Natural killer cell (primary cell): ENCODE data around the gene PARVB. TPM values are rescaled to one million over a fixed set of nuclear protein-coding genes. Genes with fewer than 3 reads are reported as not detected.
A peak's percentile ranks its signal among the peaks of the same experiment; 100 is the strongest.

Source experiments
- ATAC-seq, 3 donors: fragments of 150-1000 bp in 2 of 3; fragments of 200-7000 bp in 1 of 3; cut with Tn5 transposase; 1 replicate in 1 of 3; 2 replicates in 2 of 3; pipeline ENCODE4 v1.10.0; 2021; ENCODE audit warnings: mild to moderate bottlenecking in 2 of 3, moderate library complexity in 2 of 3
- DNase-seq, 2 donors: peaks; one replicate each; pipeline versions ENCODE4 v3.0.0 to v3.0.0-alpha.2; 2013 to 2021; ENCODE audit warnings: mixed read lengths in 1 of 2
- H3K27ac ChIP-seq: one replicate; pipeline ENCODE4 v1.5.1; 2013; ENCODE audit warnings: mild to moderate bottlenecking, low read length
- H3K27me3 ChIP-seq: one replicate; pipeline ENCODE4 v1.6.1; 2013; ENCODE audit warnings: low read length; ENCODE audit not compliant: control insufficient read depth, insufficient read depth
- H3K36me3 ChIP-seq: one replicate; pipeline ENCODE4 v1.6.1; 2013; ENCODE audit warnings: low read length; ENCODE audit not compliant: control insufficient read depth, insufficient read depth
- H3K4me1 ChIP-seq: one replicate; pipeline ENCODE4 v1.6.1; 2013; ENCODE audit warnings: low read length; ENCODE audit not compliant: control insufficient read depth, insufficient read depth
- H3K4me3 ChIP-seq: one replicate; pipeline ENCODE4 v1.5.1; 2013; ENCODE audit warnings: low read length
- H3K9me3 ChIP-seq: one replicate; pipeline ENCODE4 v1.6.1; 2013; ENCODE audit warnings: low read length; ENCODE audit not compliant: control insufficient read depth, insufficient read depth
- H3K27ac Mint-ChIP-seq, 2 donors: one replicate each; pipeline ENCODE4 v1.8.0; 2022; ENCODE audit warnings: mild to moderate bottlenecking in 2 of 2, mixed read lengths in 2 of 2, moderate library complexity in 1 of 2
- H3K27me3 Mint-ChIP-seq, 2 donors: one replicate each; pipeline ENCODE4 v1.8.0; 2022; ENCODE audit warnings: low read depth in 2 of 2, mixed read lengths in 2 of 2
- H3K36me3 Mint-ChIP-seq: one replicate; pipeline ENCODE4 v1.8.0; 2022; ENCODE audit warnings: mixed read lengths
- H3K4me1 Mint-ChIP-seq, 2 donors: one replicate each; pipeline ENCODE4 v1.8.0; 2022; ENCODE audit warnings: mixed read lengths in 2 of 2
- H3K4me3 Mint-ChIP-seq: one replicate; pipeline ENCODE4 v1.8.0; 2022; ENCODE audit warnings: mild to moderate bottlenecking, moderate library complexity, mixed read lengths
- H3K9me3 Mint-ChIP-seq, 2 donors: one replicate each; pipeline ENCODE4 v1.8.0; 2022; ENCODE audit warnings: mixed read lengths in 2 of 2
- WGBS: methylation state at CpG from one replicate; pipeline ENCODE4 v1.1.7; 2013; ENCODE audit warnings: missing lambda C conversion rate; ENCODE audit not compliant: insufficient coverage; 5-methylcytosine and 5-hydroxymethylcytosine counted together
- intact Hi-C: fragments of 100-400 bp; cut with micrococcal nuclease; formaldehyde crosslinking; loops from one replicate; pipeline ENCODE4 v1.14.2; 2022
- total RNA-seq, 4 donors: library from RNA; stranded (reverse); fragments of 120-200 nt in 1 of 4; gene quantifications; one replicate each; pipeline versions ENCODE4 v1.2.3 to v1.2.4, GENCODE V29; 2013 to 2022
- TF ChIP-seq, protein P1 (sequence below): fragments of 200-600 bp; IDR thresholded peaks from one replicate; pipeline ENCODE4 v1.8.0; 2022; ENCODE audit warnings: antibody characterized with exemption

The PARVB gene
- total RNA-seq, 3 donors from 2014 or later (not counting 1 experiment from before 2014, with no cell fraction given) = 2.9 to 12.5 (median 8.1) TPM

DNA sequence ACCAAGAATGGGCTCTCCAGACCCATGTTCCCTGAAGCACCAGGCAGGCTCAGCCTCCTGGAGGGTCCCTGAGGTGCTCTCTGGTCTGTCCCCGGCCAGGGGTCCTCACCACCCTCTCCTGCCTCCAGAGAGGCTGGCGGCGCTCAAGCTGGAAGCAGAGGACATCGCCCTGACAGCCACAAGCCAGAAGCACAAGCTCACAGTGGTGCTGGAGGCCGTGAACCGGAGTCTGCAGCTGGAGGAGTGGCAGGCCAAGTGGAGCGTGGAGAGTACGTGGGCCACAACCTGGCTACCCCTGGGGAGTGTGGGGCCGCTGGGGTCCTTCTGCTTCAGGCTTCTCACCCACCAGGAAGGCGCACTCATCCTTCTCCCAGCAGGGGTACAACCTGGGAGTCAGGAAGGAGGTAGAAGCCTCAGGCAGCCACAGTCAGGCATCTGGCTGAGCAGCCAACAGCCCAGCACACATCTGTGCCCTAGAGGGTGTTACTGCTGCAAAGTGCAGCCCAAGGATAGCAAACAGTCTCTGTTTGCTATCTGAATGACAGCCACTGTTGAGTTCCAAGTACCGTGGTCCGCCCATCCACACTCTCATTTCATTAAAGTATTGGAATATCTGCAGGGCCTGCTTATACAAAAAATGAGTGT lies 165.0 kb downstream of the PARVB start:
- ATAC-seq (no peak), DNase-seq (no peak)
- Histone ChIP-seq H3K36me3 (peaks cover 8% of the 10 kb centered on the region), H3K4me1 (peaks cover 35% of the 10 kb centered on the region), H3K27ac (no peak overlapping the region), H3K27me3 (no peaks in the 10 kb centered on the region), H3K4me3 (no peak overlapping the region), H3K9me3 (no peaks in the 10 kb centered on the region)
- no peak overlapping the region for H3K4me3 Mint-ChIP-seq
- no peaks in the 10 kb centered on the region for H3K9me3 Mint-ChIP-seq
- intact Hi-C loops = no loop called here
- WGBS = 88% methylated on average over 12 of the region's 12 CpGs
- H3K36me3 Mint-ChIP-seq = no peaks in the 10 kb centered on the region
- peaks cover 19 to 39% of the 10 kb centered on the region in 2 donors for H3K4me1 Mint-ChIP-seq
- no peak overlapping the region for H3K27ac Mint-ChIP-seq
- TF ChIP-seq, protein P1, sequence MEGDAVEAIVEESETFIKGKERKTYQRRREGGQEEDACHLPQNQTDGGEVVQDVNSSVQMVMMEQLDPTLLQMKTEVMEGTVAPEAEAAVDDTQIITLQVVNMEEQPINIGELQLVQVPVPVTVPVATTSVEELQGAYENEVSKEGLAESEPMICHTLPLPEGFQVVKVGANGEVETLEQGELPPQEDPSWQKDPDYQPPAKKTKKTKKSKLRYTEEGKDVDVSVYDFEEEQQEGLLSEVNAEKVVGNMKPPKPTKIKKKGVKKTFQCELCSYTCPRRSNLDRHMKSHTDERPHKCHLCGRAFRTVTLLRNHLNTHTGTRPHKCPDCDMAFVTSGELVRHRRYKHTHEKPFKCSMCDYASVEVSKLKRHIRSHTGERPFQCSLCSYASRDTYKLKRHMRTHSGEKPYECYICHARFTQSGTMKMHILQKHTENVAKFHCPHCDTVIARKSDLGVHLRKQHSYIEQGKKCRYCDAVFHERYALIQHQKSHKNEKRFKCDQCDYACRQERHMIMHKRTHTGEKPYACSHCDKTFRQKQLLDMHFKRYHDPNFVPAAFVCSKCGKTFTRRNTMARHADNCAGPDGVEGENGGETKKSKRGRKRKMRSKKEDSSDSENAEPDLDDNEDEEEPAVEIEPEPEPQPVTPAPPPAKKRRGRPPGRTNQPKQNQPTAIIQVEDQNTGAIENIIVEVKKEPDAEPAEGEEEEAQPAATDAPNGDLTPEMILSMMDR = no peak
- H3K27me3 Mint-ChIP-seq = no peaks in the 10 kb centered on the region

DNA sequence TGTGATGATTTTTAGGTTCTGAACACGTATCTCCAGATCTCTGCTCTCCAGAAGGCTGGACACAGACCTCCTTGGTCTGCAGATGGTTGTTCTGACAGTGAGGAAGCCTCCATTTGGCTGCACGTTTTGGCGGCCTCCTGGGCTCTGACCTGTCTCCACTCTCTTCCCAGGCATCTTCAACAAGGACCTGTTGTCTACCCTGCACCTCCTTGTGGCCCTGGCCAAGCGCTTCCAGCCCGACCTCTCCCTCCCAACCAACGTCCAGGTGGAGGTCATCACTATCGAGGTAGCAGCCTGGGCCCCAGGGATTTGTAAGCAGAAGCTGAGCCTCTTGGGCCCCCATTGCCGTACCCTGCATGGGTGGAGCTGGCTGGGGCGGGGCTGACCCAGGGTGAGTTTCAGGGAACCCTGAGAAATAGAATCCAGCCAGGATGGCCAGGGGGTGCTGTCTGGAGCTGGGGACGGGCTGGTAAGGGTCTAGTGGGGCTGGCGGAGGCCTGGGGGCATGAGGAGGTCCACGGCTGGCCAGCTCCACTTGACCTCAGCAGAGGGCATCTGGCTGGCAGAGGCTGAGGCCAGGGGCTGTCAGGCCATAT lies 166.4 kb downstream of the PARVB start:
- Histone ChIP-seq H3K27ac (no peak overlapping the region), H3K36me3 (peaks cover 8% of the 10 kb centered on the region), H3K4me3 (no peak overlapping the region), H3K27me3 (no peaks in the 10 kb centered on the region), H3K4me1 (peaks cover 35% of the 10 kb centered on the region), H3K9me3 (no peaks in the 10 kb centered on the region)
- no peaks in the 10 kb centered on the region for H3K9me3 Mint-ChIP-seq
- no peak for ATAC-seq
- H3K4me1 Mint-ChIP-seq = peaks cover 23 to 43% of the 10 kb centered on the region in 2 donors
- no peaks in the 10 kb centered on the region for H3K27me3 Mint-ChIP-seq
- TF ChIP-seq, protein P1 = no peak
- H3K36me3 Mint-ChIP-seq = no peaks in the 10 kb centered on the region
- no peak overlapping the region for H3K27ac Mint-ChIP-seq
- DNase-seq = no peak
- intact Hi-C loops = no loop called here
- WGBS = 90% methylated on average over 12 of the region's 12 CpGs
- H3K4me3 Mint-ChIP-seq = no peak overlapping the region

DNA sequence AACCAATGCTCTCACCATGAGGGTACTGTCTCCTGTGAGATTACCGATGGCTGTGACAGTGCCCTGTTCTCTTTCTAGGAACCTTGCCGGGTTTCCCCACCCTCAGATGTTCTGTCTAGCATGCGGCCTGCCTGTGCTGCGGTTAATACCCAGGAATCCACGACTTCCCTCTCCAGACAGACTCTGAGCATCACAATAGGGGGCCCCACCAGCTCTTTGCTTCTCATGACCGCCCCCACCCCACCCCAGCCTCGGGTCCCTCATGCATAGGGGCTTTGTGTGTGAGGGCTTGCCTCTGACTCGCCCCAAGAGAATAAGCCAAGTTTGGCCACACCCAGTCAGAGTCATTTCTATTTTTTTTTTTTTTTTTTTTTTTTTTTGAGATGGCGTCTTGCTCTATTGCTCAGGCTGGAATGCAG lies 166.9 kb downstream of the PARVB start:
- Histone ChIP-seq H3K4me3 (no peak overlapping the region), H3K4me1 (peaks cover 35% of the 10 kb centered on the region), H3K36me3 (peaks cover 5% of the 10 kb centered on the region), H3K27ac (no peak overlapping the region), H3K9me3 (no peaks in the 10 kb centered on the region), H3K27me3 (no peaks in the 10 kb centered on the region)
- intact Hi-C loops = no loop called here
- no peaks in the 10 kb centered on the region for H3K9me3 Mint-ChIP-seq
- no peaks in the 10 kb centered on the region for H3K36me3 Mint-ChIP-seq
- H3K4me3 Mint-ChIP-seq = no peak overlapping the region
- peaks cover 23 to 43% of the 10 kb centered on the region in 2 donors for H3K4me1 Mint-ChIP-seq
- DNase-seq = peak in 1 of 2 donors; percentile 39
- ATAC-seq = no peak
- 39% methylated on average over 5 of the region's 9 CpGs for WGBS
- H3K27me3 Mint-ChIP-seq = no peaks in the 10 kb centered on the region
- TF ChIP-seq, protein P1 = no peak
- H3K27ac Mint-ChIP-seq = no peak overlapping the region
